HCT116 (cell line): ENCODE measurements around the gene MRPS18A. TPM values are rescaled to one million over a fixed set of nuclear protein-coding genes. Genes with fewer than 3 reads are reported as not detected.

Source experiments
- ATAC-seq: fragments of 200-7000 bp; cut with Tn5 transposase; 2 replicates; pipeline ENCODE4 v1.9.1; 2020; ENCODE audit warnings: mild to moderate bottlenecking, moderate library complexity
- BruUV-seq: library from RNA; stranded (reverse); fragments of 400-500 nt; replicated peaks from 2 replicates; lab custom pipeline; 2021; lab: Mats Ljungman, UMichigan
- CTCF ChIA-PET: fragments of 300-600 bp; sonication (Branson Sonifier 250); formaldehyde crosslinking; loops from one replicate; lab custom pipeline; 2021; ENCODE audit warnings: antibody characterized with exemption; lab: Charles Lee
- POLR2A ChIA-PET: fragments of 300-600, 350-600 bp; sonication (Branson Sonifier 250); formaldehyde crosslinking; loops from one replicate; lab custom pipeline; 2021; ENCODE audit warnings: antibody characterized with exemption; lab: Charles Lee
- RAD21 ChIA-PET, 2 experiments: fragments of 300-600 bp; sonication (Branson Sonifier 250); formaldehyde crosslinking; loops; one replicate each; lab custom pipeline; 2023; ENCODE audit warnings: low total read pairs in 2 of 2; ENCODE audit not compliant: uncharacterized antibody in 2 of 2, unreplicated experiment in 2 of 2, low non-redundant PET in 1 of 2; lab: Charles Lee
- DNase-seq: peaks from one replicate; pipeline ENCODE4 v3.0.0-alpha.2; 2010; ENCODE audit warnings: low read depth, low spot score
- H2AFZ ChIP-seq: fragments of 200-600 bp; shearing (Covaris generic), sonication (generic); 2 replicates; pipeline ENCODE4 v1.6.1; 2017; ENCODE audit warnings: low read depth, mixed run types, mixed read lengths, antibody characterized with exemption, low read length; ENCODE audit not compliant: poor library complexity, severe bottlenecking
- H3K27ac ChIP-seq: 2 replicates; pipeline ENCODE4 v1.5.1; 2012; ENCODE audit warnings: low read depth, low read length
- H3K27me3 ChIP-seq: fragments of 200-600 bp; sonication (generic); 2 replicates; pipeline ENCODE4 v1.6.1; 2016; ENCODE audit warnings: mixed run types, low read length, mixed read lengths; ENCODE audit not compliant: insufficient read depth
- H3K36me3 ChIP-seq, 2 experiments: fragments of 200-500 bp in 1 of 2; fragments of 200-600 bp in 1 of 2; sonication (Bioruptor generic) in 1 of 2; sonication (generic) in 1 of 2; 2 replicates each; pipeline versions ENCODE4 v1.5.1 to v1.6.1; 2014 to 2016; ENCODE audit warnings: low read length in 2 of 2, inconsistent platforms in 1 of 2, mixed read lengths in 1 of 2, mixed run types in 1 of 2; ENCODE audit not compliant: insufficient read depth in 2 of 2, control insufficient read depth in 1 of 2
- H3K4me1 ChIP-seq, 2 experiments: fragments of 200-600 bp in 1 of 2; sonication (generic) in 1 of 2; 2 replicates each; pipeline versions ENCODE4 v1.5.1 to v1.6.1; 2012 to 2017; ENCODE audit warnings: low read length in 2 of 2, inconsistent platforms in 1 of 2, mild to moderate bottlenecking in 1 of 2, mixed read lengths in 1 of 2, mixed run types in 1 of 2, moderate library complexity in 1 of 2; ENCODE audit not compliant: insufficient read depth in 2 of 2, control insufficient read depth in 1 of 2
- H3K4me2 ChIP-seq: fragments of 200-600 bp; sonication (generic); 2 replicates; pipeline ENCODE4 v1.6.1; 2017; ENCODE audit warnings: mixed run types, low read length, mixed read lengths
- H3K4me3 ChIP-seq, 2 experiments: fragments of 200-600 bp in 1 of 2; sonication (generic) in 1 of 2; replicated peaks in 1 of 2; 2 replicates each; pipeline ENCODE4 v1.5.1; 2011 to 2016; ENCODE audit warnings: low read length in 2 of 2, control low read depth in 1 of 2, low read depth in 1 of 2, mild to moderate bottlenecking in 1 of 2, mixed read lengths in 1 of 2, mixed run types in 1 of 2
- H3K79me2 ChIP-seq: fragments of 200-600 bp; sonication (generic); 2 replicates; pipeline ENCODE4 v1.6.1; 2017; ENCODE audit warnings: mild to moderate bottlenecking, mixed run types, low read length, moderate library complexity, mixed read lengths; ENCODE audit not compliant: insufficient read depth
- H3K9ac ChIP-seq: fragments of 200-600 bp; sonication (generic); 2 replicates; pipeline ENCODE4 v1.6.1; 2016; ENCODE audit warnings: low read length, mixed read lengths
- H3K9me2 ChIP-seq: fragments of 200-600 bp; sonication (generic), shearing (Covaris generic); 2 replicates; pipeline ENCODE4 v1.6.1; 2017; ENCODE audit warnings: mixed run types, mild to moderate bottlenecking, moderate library complexity; ENCODE audit not compliant: insufficient read depth
- H3K9me3 ChIP-seq, 2 experiments: fragments of 200-500 bp in 1 of 2; fragments of 200-600 bp in 1 of 2; sonication (Bioruptor generic) in 1 of 2; sonication (generic) in 1 of 2; 2 replicates each; pipeline ENCODE4 v1.6.1; 2014 to 2017; ENCODE audit warnings: low read length in 2 of 2, mixed read lengths in 2 of 2, inconsistent platforms in 1 of 2, low read depth in 1 of 2, mild to moderate bottlenecking in 1 of 2, mixed run types in 1 of 2, moderate library complexity in 1 of 2; ENCODE audit not compliant: control insufficient read depth in 1 of 2, insufficient read depth in 1 of 2
- H4K20me1 ChIP-seq: fragments of 200-600 bp; sonication (generic), shearing (Covaris generic); 2 replicates; pipeline ENCODE4 v1.6.1; 2017; ENCODE audit warnings: mixed run types, mild to moderate bottlenecking, moderate library complexity; ENCODE audit not compliant: insufficient read depth
- CBX3 ChIP-seq: IDR thresholded peaks from 2 replicates; pipeline ENCODE4 v1.6.1; 2012; ENCODE audit warnings: low read depth
- ELF1 ChIP-seq: IDR thresholded peaks from 2 replicates; pipeline ENCODE4 v1.6.1; 2012; ENCODE audit warnings: low read depth, borderline replicate concordance
- EZH2 ChIP-seq: fragments of 200-600 bp; sonication (generic); IDR thresholded peaks from 2 replicates; pipeline ENCODE4 v1.6.1; 2017; ENCODE audit warnings: antibody characterized with exemption, mixed run types
- EZH2phosphoT487 ChIP-seq: fragments of 200-600 bp; IDR thresholded peaks from 2 replicates; pipeline ENCODE4 v1.6.1; 2018; ENCODE audit warnings: antibody characterized with exemption, borderline replicate concordance
- POLR2A ChIP-seq: IDR thresholded peaks from 2 replicates; pipeline ENCODE4 v1.7.0; 2011; ENCODE audit warnings: borderline replicate concordance; ENCODE audit not compliant: insufficient read depth, insufficient read length; ENCODE audit errors: extremely low read depth
- POLR2AphosphoS5 ChIP-seq: IDR thresholded peaks from 2 replicates; pipeline ENCODE4 v1.6.1; 2011; ENCODE audit warnings: mild to moderate bottlenecking, low read depth, low read length, moderate library complexity
- SIN3A ChIP-seq: IDR thresholded peaks from 2 replicates; pipeline ENCODE4 v1.6.1; 2012; ENCODE audit warnings: low read depth
- SRF ChIP-seq: IDR thresholded peaks from 2 replicates; pipeline ENCODE4 v1.6.1; 2012; ENCODE audit warnings: low read depth
- TCF7L2 ChIP-seq: IDR thresholded peaks from 2 replicates; pipeline ENCODE4 v1.7.0; 2011; ENCODE audit warnings: borderline replicate concordance, inconsistent platforms; ENCODE audit not compliant: insufficient read depth, insufficient read length; ENCODE audit errors: extremely low read depth
- ZNF274 ChIP-seq: fragments of 200-500 bp; sonication (Bioruptor generic); IDR thresholded peaks from 2 replicates; pipeline ENCODE4 v1.6.1; 2014; ENCODE audit warnings: mild to moderate bottlenecking, low read depth, low read length, inconsistent platforms
- intact Hi-C: fragments of 100-400 bp; cut with micrococcal nuclease; formaldehyde crosslinking; loops from 2 replicates; pipeline ENCODE4 v1.10.0; 2022
- total RNA-seq: library from RNA; stranded (reverse); gene quantifications from one replicate; pipeline ENCODE4 v1.2.1, GENCODE V29; 2021; ENCODE audit not compliant: unreplicated experiment
- TF ChIP-seq, protein P1 (sequence below): IDR thresholded peaks from 2 replicates; pipeline ENCODE4 v1.6.1; 2012
- TF ChIP-seq, protein P2 (sequence below): IDR thresholded peaks from 2 replicates; pipeline ENCODE4 v1.6.1; 2012
- TF ChIP-seq, protein P3 (sequence below), 3 experiments: fragments of 200-600 bp in 1 of 3; sonication (generic) in 1 of 3; IDR thresholded peaks in 2 of 3; conservative IDR thresholded peaks in 1 of 3; 2 replicates each; pipeline ENCODE4 v1.5.1; 2012 to 2017; ENCODE audit warnings: low read depth in 2 of 3, low read length in 2 of 3, antibody characterized with exemption in 1 of 3, borderline replicate concordance in 1 of 3, control low read depth in 1 of 3, mild to moderate bottlenecking in 1 of 3, mixed read lengths in 1 of 3, mixed run types in 1 of 3, moderate library complexity in 1 of 3; ENCODE audit not compliant: insufficient read depth in 1 of 3

The MRPS18A gene
- total RNA-seq, 1 experiment from 2014 or later, result 63.0 TPM

DNA sequence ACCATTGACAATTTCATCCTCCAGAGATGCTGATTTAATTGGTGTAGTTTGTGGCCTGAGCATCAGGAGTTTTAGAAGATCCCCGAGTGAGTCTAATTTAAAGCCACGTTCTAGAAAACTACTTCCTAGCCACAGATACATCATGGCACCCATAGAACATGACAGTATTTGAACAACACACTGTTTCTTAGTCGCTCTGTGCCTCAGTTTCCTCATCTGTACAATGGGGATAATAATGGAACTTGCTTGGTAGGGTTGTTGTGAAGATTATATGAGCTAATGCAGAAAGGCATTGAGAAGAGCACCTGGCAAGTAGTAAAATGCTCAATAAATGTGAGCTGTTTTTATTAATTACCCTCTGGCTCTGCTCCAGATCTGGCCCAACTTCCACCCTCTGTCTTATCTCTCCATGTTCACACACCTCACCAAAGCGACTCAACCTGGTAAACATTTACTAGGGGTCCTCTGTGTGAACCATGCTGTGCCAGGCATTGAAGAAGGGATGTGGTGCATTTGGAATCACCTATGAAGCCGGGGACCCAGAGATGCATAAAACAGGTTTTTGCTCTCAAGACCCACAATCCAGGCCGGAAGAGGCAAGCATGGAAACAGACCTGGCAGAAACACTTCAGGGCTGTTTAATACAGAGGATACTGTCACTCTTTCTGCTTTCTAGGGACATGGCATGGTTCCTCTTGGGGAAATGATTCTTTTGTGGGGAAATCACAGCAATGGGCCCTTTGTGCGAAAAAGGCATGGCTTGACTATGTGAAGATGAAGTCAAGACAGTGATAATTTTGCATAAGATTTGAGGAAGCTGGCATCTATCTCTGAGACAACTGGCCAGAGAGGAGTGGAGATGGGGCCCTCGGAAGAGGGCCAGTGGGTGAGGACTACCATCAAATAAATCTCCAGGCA, 16.2 kb upstream of the MRPS18A start:
- TF ChIP-seq EZH2phosphoT487, result no peak
- no peak for TF ChIP-seq SIN3A
- TF ChIP-seq CBX3, result peak; percentile 48; the same call in 1 of the 2 replicates
- TF ChIP-seq POLR2AphosphoS5, result no peak
- TF ChIP-seq, all 23 proteins: peak for 1
- Histone ChIP-seq H3K27ac (peak overlapping the region; percentile 64; the same call in 1 of the 2 replicates), H2AFZ (peak overlapping the region; percentile 63)

DNA sequence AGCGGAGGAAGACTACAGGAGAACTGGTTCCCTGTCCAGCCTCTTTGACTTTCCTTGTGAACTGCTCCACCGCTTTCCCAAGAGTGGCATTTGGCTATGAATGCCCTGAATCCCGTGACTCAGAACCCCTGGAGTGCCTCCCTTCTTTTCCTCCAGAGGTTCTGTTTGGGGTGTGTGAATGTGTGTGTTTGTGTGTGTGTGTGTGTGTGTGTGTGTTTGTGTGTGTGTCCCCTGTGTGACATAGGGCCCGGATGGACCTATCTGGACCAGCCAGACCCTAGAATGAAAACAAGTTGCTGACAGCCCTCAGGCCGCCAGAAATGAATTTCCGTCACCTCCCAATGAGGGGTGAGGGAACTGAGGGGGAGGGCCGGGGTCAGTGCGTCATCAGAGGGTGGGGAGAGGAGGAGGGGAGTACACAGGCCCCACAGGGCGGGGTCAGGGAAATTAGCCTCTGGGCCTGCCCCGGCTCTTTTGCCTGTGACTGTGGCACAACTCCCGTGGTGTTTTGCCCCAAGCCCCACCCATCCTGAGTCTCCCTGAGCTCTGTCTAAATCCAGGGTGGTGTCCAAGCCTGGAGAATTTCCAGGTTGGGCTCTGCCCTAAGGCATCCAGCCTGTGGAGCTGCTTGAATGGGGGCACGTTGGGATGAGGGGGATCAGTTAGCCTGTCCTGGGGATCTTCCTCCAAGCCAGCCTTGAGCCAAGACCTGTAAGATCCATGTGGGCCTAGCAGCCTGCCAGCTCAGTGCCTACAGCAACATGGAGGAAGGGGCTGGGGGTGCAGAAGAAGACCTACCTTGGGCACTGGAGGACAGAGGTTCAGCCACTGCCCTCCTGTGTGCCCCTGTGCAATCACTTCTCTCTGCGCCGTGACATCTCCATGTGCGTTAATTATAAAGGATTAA, 15.2 kb upstream of the MRPS18A start:
- H3K27ac ChIP-seq, result peak overlapping the region; percentile 64
- CTCF ChIA-PET, result interaction anchor here (1.0 to 1.8 kb wide), 3 partner anchors 22 to 376 kb away, joined by 3 to 6 read pairs (median 6); no protein-coding TSS in a partner anchor
- TF ChIP-seq TCF7L2 (no peak), SRF (no peak), EZH2 (no peak), POLR2A (peak; percentile 53), ZNF274 (no peak), CBX3 (0 out of 2 replicates have a peak, but pooled peaks have one; percentile 36), ELF1 (no peak)
- TF ChIP-seq, protein P1, sequence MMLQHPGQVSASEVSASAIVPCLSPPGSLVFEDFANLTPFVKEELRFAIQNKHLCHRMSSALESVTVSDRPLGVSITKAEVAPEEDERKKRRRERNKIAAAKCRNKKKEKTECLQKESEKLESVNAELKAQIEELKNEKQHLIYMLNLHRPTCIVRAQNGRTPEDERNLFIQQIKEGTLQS, result no peak
- TF ChIP-seq, protein P2, sequence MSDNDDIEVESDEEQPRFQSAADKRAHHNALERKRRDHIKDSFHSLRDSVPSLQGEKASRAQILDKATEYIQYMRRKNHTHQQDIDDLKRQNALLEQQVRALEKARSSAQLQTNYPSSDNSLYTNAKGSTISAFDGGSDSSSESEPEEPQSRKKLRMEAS, result no peak
- TF ChIP-seq, protein P3, sequence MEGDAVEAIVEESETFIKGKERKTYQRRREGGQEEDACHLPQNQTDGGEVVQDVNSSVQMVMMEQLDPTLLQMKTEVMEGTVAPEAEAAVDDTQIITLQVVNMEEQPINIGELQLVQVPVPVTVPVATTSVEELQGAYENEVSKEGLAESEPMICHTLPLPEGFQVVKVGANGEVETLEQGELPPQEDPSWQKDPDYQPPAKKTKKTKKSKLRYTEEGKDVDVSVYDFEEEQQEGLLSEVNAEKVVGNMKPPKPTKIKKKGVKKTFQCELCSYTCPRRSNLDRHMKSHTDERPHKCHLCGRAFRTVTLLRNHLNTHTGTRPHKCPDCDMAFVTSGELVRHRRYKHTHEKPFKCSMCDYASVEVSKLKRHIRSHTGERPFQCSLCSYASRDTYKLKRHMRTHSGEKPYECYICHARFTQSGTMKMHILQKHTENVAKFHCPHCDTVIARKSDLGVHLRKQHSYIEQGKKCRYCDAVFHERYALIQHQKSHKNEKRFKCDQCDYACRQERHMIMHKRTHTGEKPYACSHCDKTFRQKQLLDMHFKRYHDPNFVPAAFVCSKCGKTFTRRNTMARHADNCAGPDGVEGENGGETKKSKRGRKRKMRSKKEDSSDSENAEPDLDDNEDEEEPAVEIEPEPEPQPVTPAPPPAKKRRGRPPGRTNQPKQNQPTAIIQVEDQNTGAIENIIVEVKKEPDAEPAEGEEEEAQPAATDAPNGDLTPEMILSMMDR (IDR thresholded peaks at IDR 0.05 in 2 of 3, conservative IDR thresholded peaks at IDR 0.05 in 1 of 3; ENCODE audit: borderline replicate concordance in 1 of 3, insufficient read depth in 1 of 3, low read depth in 2 of 3, low read length in 2 of 3), result no peak

More for the DNA sequence above, 16.2 kb upstream of the MRPS18A start:
- H3K4me1 ChIP-seq, result peaks cover 33 to 42% of the 10 kb centered on the region in 2 experiments
- ChIA-PET CTCF (interaction anchor here (1.0 to 1.8 kb wide), 3 partner anchors 21 to 375 kb away, joined by 3 to 6 read pairs (median 6); no protein-coding TSS in a partner anchor), RAD21 (no interaction called here), POLR2A (interaction anchor here (0.9 to 1.2 kb wide), 4 partner anchors 11 to 69 kb away, joined by 3 to 5 read pairs (median 4); no protein-coding TSS in a partner anchor)
- H3K79me2 ChIP-seq, result no peaks in the 10 kb centered on the region
- peak overlapping the region; percentile 56; the same call in 1 of the 2 replicates for H3K9ac ChIP-seq
- no peaks in the 10 kb centered on the region for H3K9me2 ChIP-seq
- H3K27me3 ChIP-seq, result no peaks in the 10 kb centered on the region
- H3K36me3 ChIP-seq, result no peaks in the 10 kb centered on the region
- H3K9me3 ChIP-seq, result no peaks in the 10 kb centered on the region
- intact Hi-C loops, result no loop called here
- peak overlapping the region; percentile 82 for H3K4me2 ChIP-seq
- H3K4me3 ChIP-seq, result no peak overlapping the region
- BruUV-seq, result no TSS peak
- no peaks in the 10 kb centered on the region for H4K20me1 ChIP-seq
- no peak for ATAC-seq
- DNase-seq, result no peak

More for the DNA sequence above, 15.2 kb upstream of the MRPS18A start:
- peak overlapping the region; percentile 63 for H2AFZ ChIP-seq
- peak overlapping the region; percentile 19 to 44 for H3K4me3 ChIP-seq
- H3K9ac ChIP-seq, result peak overlapping the region; percentile 56
- ChIA-PET POLR2A (interaction anchor here (0.9 to 1.2 kb wide), 4 partner anchors 10 to 70 kb away, joined by 3 to 5 read pairs (median 4); no protein-coding TSS in a partner anchor), RAD21 (no interaction called here)
- no peaks in the 10 kb centered on the region for H3K9me2 ChIP-seq
- no peaks in the 10 kb centered on the region for H3K36me3 ChIP-seq
- peak overlapping the region; percentile 82 for H3K4me2 ChIP-seq
- no peaks in the 10 kb centered on the region for H3K27me3 ChIP-seq
- no TSS peak for BruUV-seq
- intact Hi-C loops, result no loop called here
- H3K4me1 ChIP-seq, result peaks cover 36 to 45% of the 10 kb centered on the region in 2 experiments
- DNase-seq, result peak; percentile 92
- ATAC-seq, result peak; percentile 95
- no peaks in the 10 kb centered on the region for H3K9me3 ChIP-seq
- H3K79me2 ChIP-seq, result no peaks in the 10 kb centered on the region
- H4K20me1 ChIP-seq, result no peaks in the 10 kb centered on the region
